Measurements from ENCODE around the gene SLC9A9. TPM values are rescaled to one million over a fixed set of nuclear protein-coding genes. Genes with fewer than 3 reads are reported as not detected.

The SLC9A9 gene
- total and polyA plus RNA-seq, 8 donors: 0.28 to 5.9 (median 0.75) TPM

DNA sequence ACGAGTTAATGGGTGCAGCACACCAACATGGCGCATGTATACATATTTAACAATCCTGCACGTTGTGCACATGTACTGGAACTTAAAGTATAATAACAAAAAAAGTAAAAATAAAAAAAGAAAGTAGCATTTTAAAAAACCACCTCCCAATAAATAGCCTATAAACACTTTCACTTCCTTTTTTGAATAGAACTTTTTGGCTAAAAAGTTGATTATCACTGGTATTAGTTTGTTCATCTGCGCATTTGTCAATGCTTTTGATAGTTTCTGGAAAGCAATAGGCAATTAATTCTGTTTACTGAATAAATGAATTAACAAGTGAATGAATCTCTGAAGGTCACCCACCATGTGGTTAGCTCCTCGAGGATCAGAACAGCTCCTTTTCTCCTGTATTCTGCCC is 179.9 kb downstream of the SLC9A9 start:
- intact Hi-C loops (cut with DNase I): no loop called here
- no peaks in the 10 kb centered on the region for H3K4me1 ChIP-seq
- no peaks in the 10 kb centered on the region for H3K9me3 ChIP-seq
- FAIRE-seq (no peak), ATAC-seq (no peak), DNase-seq (no peak)
- H3K27ac ChIP-seq: no peak overlapping the region
- no peaks in the 10 kb centered on the region for H3K36me3 ChIP-seq
- 64 to 70% methylated on average over 5 of the region's 5 CpGs for WGBS, 2 donors
- no peak overlapping the region for H3K4me3 ChIP-seq
- H3K27me3 ChIP-seq: no peaks in the 10 kb centered on the region
- TF ChIP-seq, protein P1, sequence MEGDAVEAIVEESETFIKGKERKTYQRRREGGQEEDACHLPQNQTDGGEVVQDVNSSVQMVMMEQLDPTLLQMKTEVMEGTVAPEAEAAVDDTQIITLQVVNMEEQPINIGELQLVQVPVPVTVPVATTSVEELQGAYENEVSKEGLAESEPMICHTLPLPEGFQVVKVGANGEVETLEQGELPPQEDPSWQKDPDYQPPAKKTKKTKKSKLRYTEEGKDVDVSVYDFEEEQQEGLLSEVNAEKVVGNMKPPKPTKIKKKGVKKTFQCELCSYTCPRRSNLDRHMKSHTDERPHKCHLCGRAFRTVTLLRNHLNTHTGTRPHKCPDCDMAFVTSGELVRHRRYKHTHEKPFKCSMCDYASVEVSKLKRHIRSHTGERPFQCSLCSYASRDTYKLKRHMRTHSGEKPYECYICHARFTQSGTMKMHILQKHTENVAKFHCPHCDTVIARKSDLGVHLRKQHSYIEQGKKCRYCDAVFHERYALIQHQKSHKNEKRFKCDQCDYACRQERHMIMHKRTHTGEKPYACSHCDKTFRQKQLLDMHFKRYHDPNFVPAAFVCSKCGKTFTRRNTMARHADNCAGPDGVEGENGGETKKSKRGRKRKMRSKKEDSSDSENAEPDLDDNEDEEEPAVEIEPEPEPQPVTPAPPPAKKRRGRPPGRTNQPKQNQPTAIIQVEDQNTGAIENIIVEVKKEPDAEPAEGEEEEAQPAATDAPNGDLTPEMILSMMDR (IDR thresholded peaks at IDR 0.05): no peak

DNA sequence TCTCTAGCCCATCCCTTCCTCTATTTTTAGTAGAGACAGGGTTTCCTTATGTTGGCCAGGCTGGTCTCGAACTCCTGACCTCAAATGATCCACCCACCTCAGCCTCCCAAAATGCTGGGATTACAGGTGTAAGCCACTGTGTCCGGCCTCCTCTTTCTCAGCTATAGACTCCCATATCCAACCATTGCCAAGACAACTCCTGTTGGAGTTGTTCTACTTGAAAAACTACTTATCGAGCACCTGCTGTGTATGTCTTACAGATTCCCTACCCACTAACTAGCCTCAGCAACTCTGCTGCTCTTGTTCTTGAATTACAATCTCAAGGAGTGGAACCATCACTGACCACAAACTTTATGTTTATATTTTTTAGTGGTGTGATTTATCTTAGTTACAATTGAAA is 186.6 kb downstream of the SLC9A9 start:
- ATAC-seq (no peak), FAIRE-seq (no peak), DNase-seq (no peak)
- no peak overlapping the region for H3K27ac ChIP-seq
- 67 to 86% methylated on average over 3 of the region's 3 CpGs for WGBS, 2 donors
- H3K27me3 ChIP-seq: no peaks in the 10 kb centered on the region
- no peaks in the 10 kb centered on the region for H3K9me3 ChIP-seq
- TF ChIP-seq, protein P1 (IDR thresholded peaks at IDR 0.05): no peak
- no peak overlapping the region for H3K4me3 ChIP-seq
- intact Hi-C loops (cut with DNase I): no loop called here
- H3K4me1 ChIP-seq: no peaks in the 10 kb centered on the region
- H3K36me3 ChIP-seq: no peaks in the 10 kb centered on the region

DNA sequence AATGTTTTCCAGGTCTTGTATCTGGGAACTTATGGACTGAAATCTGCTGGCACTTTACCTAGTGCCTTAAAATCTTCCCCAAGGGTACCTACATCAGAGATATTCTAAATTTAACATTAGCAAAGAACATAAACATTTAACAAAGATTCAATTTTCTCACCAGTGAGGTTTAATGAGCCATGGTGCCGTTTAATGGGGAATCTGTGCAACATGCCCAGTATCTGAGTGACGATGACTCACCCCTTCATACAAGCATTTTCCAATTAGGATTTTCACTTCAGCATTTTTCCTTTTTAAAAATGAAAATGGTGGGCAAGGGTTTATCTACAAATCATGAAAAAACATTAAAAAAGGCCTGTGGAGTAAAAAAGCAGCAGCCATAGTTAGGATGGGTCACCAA is 189.4 kb downstream of the SLC9A9 start:
- Histone ChIP-seq H3K36me3 (no peaks in the 10 kb centered on the region), H3K4me1 (no peaks in the 10 kb centered on the region), H3K27ac (no peak overlapping the region), H3K9me3 (no peaks in the 10 kb centered on the region), H3K4me3 (no peak overlapping the region), H3K27me3 (no peaks in the 10 kb centered on the region)
- DNase-seq (no peak), FAIRE-seq (no peak), ATAC-seq (peak in 1 of 4 donors; percentile 59)
- 37 to 57% methylated on average over 2 of the region's 2 CpGs for WGBS, 2 donors
- TF ChIP-seq, protein P1 (IDR thresholded peaks at IDR 0.05): no peak
- intact Hi-C loops (cut with DNase I): no loop called here

DNA sequence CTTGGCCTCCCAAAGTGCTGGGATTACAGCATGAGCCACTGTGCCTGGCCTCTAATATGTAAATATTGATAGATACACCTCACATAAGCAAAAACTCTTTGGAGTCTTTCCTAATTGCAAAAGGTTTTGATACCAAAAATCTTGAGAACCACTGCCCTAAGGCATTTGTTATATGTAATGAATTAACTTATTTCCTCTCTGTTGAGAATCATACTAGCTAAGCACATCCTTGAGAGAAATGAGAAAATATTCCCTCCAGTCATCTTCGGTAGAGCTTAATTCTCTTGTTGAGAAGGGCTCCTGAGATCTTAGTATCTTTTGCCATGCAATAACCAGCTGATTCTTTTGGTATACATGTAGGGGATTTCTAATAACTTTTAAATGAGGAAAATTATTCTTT is 190.2 kb downstream of the SLC9A9 start:
- FAIRE-seq (no peak), ATAC-seq (no peak), DNase-seq (no peak)
- H3K9me3 ChIP-seq: no peaks in the 10 kb centered on the region
- no peaks in the 10 kb centered on the region for H3K27me3 ChIP-seq
- intact Hi-C loops (cut with DNase I): no loop called here
- H3K4me1 ChIP-seq: no peaks in the 10 kb centered on the region
- no peak overlapping the region for H3K27ac ChIP-seq
- 60 to 77% methylated on average over 1 of the region's 1 CpG for WGBS, 2 donors
- no peak overlapping the region for H3K4me3 ChIP-seq
- H3K36me3 ChIP-seq: no peaks in the 10 kb centered on the region
- TF ChIP-seq, protein P1 (IDR thresholded peaks at IDR 0.05): no peak

DNA sequence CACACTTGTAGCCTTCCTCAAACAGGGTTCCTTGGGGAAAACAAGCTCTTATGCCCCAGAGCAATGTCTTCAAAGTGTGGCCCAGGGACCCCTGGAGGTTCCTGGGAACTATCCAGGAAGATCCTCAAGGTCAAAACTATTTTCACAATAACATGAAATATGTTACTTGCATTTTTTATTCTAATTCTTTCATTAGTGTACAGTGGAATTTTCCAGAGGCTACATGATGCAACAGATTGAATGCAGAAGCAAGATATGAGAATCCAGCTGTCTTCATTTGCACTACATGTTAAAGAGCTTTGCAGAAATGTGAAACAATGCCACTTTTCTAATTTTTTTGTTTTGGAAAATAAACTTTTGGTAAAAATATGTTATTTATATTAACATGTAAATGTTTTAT is 190.9 kb downstream of the SLC9A9 start:
- Histone ChIP-seq H3K4me3 (no peak overlapping the region), H3K27ac (no peak overlapping the region), H3K27me3 (no peaks in the 10 kb centered on the region), H3K9me3 (no peaks in the 10 kb centered on the region), H3K36me3 (no peaks in the 10 kb centered on the region), H3K4me1 (no peaks in the 10 kb centered on the region)
- DNase-seq: no peak
- TF ChIP-seq, protein P1 (IDR thresholded peaks at IDR 0.05): no peak
- no peak for ATAC-seq
- intact Hi-C loops (cut with DNase I): no loop called here
- no peak for FAIRE-seq
